ENCODE results near the gene SECTM1. TPM values are rescaled to one million over a fixed set of nuclear protein-coding genes. Genes with fewer than 3 reads are reported as not detected.

The SECTM1 gene
- total and polyA plus RNA-seq, 9 of the 15 experiments (the other 6 are each of a cell fraction or from before 2014, with no cell fraction given) = 0.11 to 0.46 (median 0.18) TPM; not detected in 6

- TF ChIP-seq THAP12 (CRISPR knock-in tag; IDR thresholded peaks at IDR 0.05) (no peak), DACH1 (IDR thresholded peaks at IDR 0.05; ENCODE audit: partially characterized antibody) (no peak), LARP7 (IDR thresholded peaks at IDR 0.05) (no peak), NFIX (CRISPR knock-in tag; IDR thresholded peaks at IDR 0.05; ENCODE audit: low read depth) (no peak), NFATC3 (IDR thresholded peaks at IDR 0.05) (no peak), ZNF224 (CRISPR knock-in tag; IDR thresholded peaks at IDR 0.05) (no peak), ETS1 (conservative IDR thresholded peaks at IDR 0.05; ENCODE audit: control insufficient read depth, low read depth, low read length) (no peak), POLR3A (IDR thresholded peaks at IDR 0.05; ENCODE audit: borderline replicate concordance, extremely low read depth, insufficient read depth, insufficient read length) (no peak), HES1 (IDR thresholded peaks at IDR 0.05; ENCODE audit: low read depth) (no peak), ZNF696 (CRISPR knock-in tag; conservative IDR thresholded peaks at IDR 0.05) (no peak), E2F4 (CRISPR knock-in tag; IDR thresholded peaks at IDR 0.05; ENCODE audit: low read depth) (peak; percentile 66; the same call in 1 of the 2 replicates), TEAD4 (IDR thresholded peaks at IDR 0.05; ENCODE audit: low read length) (no peak), TEAD4 (CRISPR knock-in tag; IDR thresholded peaks at IDR 0.05; ENCODE audit: borderline replicate concordance) (no peak), ZNF740 (CRISPR knock-in tag; IDR thresholded peaks at IDR 0.05) (no peak; the same call in 1 of the 2 replicates), ZNF740 (tag; IDR thresholded peaks at IDR 0.05) (no peak), HINFP (tag; conservative IDR thresholded peaks at IDR 0.05; ENCODE audit: low read depth) (no peak)
These were observed 792 bp downstream of the SECTM1 start (continued) for GRCh38 chr17:82332669-82333278.
